ENCODE measurements around the gene FAM83B.
"Not testable (repeated sequence)": the region's sequence is repeated elsewhere in the genome, so short reads cannot be mapped to it uniquely, and the experiment has no call there.

Gene FAM83B

DNA sequence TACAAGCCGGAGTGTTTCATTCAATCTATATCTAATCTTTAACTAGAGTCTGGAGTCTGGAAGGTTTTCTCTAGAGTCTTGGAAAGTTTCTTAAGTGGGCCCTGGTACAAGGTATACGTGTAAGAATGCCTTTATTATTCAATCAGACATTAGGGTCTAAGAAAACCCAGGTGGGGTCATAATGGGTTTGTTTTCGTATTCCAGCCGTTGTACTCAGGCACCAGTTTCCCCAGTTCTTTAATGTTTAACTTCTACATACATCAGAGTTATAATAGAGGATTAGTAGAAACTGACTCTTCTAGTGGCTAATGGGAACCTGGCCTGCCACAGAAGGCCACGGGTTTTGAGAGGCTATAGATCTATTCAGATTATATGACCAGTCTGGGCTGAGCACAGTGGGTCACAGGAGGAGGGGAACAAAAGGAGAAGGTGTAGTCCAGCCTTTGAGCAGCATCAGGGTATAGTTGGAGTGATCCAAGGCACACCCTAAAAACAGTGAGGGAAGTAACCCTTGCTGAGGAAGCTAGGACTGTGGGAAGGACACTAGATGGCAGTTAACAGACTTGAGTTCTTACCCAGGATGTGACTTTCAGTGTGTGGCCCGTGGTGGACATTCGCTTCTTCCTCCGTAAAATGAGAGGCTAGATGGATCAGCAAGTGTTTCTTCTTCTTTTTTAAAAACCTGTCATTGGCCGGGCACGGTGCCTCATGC lies 15.5 kb downstream of the FAM83B start:
- DNase-seq (ENCODE audit: low read depth in 2 of 2) = no peak

- no peak for DNase-seq (ENCODE audit: low read depth in 2 of 2)
These were observed 17.7 kb downstream of the FAM83B start for GRCh38 chr6:54864272-54864671.

DNA sequence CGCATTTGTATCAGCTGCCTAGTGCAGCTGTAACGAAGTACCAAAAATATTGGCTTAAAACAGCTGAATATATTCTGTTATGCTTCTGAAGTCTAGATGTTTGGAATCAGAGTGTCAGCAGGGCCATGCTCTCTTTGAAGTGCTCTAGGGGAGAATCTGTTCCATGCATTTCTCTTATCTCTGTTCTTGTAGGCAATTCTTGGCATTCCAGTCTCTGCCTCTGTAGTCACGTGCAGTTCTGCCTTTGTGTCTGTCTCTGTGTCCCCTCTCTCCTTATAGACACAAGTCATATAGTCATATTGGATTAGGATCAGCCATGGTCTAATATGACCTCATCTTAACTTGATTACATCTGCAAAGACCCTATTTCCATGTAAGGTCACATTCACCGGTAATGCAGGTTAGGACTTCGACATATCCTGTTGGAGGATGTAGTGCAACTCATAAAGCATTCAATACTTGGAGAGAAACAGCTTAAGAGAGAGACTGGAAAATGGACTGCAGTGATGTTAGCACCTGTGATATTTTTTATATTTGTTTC lies 18.6 kb downstream of the FAM83B start:
- DNase-seq (ENCODE audit: low read depth in 2 of 2) = no peak

- no peak for DNase-seq (ENCODE audit: low read depth in 2 of 2)
These were observed 22.0 kb downstream of the FAM83B start for GRCh38 chr6:54868556-54868955.

- DNase-seq (ENCODE audit: low read depth in 2 of 2) = no peak
These were observed 27.0 kb downstream of the FAM83B start for GRCh38 chr6:54873599-54873998.

GRCh38 chr6:54874349-54875048 lies 27.9 kb downstream of the FAM83B start:
- DNase-seq (ENCODE audit: low read depth in 2 of 2) = no peak

DNA sequence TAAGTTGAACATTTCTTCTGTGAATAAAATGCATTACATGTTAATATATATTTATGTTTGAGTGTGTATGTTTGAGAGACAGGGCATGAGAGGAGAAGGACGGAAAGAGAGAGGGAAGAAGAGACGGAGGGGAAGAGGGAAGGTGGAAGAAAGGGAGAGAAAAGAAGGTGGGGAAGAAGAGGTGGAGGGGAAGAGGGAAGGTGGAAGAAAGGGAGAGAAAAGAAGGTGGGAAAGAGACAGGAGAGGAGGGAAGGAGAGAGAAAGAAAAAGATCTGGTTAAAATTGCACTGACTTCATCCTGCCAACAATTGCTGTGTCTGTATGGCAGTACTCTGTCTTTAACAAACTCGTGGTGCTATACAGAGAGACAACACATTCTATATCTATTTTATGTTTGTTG lies 29.0 kb downstream of the FAM83B start:
- no peak for DNase-seq (ENCODE audit: low read depth in 2 of 2)

- no peak for DNase-seq (ENCODE audit: low read depth in 2 of 2)
These were observed 29.8 kb downstream of the FAM83B start for GRCh38 chr6:54876365-54876764.

DNA sequence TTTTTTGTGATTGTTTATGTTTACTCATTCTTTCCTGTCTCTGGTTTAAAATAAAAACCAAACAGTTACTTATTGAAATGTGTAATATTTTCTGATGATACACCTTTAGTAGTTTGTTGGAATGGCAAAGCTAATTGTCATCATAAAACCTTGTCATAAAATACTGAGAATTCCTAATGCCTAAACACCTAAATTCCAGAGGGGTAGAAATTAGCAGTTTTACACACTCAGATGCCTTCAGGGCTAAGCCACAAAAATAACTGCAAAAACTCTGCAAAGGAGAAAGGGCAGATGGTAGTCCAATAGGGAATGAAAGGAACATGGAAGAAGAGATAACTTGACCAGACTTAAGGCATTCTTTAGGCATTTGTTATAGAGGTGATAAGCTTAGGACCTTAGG lies 30.3 kb downstream of the FAM83B start:
- DNase-seq (ENCODE audit: low read depth in 2 of 2) = no peak

DNA sequence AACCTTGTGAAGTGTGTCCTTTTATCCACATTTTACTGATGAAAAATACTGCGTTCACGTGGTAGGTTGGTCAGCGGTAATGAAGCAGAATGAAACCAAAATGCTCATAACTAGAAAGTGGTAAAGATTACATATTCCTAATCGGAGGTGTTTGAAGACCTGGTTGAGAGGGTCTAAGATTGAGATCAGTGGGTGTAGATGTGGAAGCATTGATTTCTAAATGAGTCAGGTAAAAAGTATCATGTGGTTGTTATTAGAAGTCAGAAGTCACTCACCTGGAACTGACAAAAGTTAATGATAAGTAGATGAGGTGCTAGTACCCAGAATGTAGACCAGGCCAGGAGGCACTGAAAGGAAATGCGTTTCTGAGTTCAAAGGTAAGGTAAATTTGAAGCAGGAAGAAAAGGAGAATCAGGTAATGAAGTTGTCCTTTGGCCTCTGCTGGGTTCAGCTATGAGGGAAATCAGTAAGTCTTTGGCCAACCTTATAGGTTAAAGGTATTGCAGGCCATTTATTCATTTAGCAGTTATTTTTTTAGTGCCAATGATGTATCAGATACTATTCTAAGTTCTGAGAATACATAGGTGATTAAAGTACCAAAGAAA lies 31.2 kb downstream of the FAM83B start:
- DNase-seq (ENCODE audit: low read depth in 2 of 2) = no peak

DNA sequence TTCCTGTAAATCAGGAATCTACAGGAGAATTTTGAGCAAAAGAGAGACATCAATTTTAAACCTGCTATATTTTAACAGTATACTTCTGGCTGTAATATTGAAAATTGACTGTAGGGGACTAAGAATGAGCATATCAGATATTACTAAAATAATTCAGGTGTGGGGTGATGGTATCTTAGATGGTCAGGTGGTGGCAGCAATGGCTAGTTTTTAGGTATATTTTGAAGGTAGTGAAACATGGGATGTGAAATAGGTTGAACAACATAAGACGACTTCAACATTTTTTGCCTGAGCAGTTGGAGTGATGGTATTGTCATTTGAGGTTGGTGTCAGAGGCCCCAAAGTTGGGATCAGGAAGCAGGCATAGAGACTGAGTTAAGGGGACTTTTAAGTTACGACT lies 32.1 kb downstream of the FAM83B start:
- DNase-seq (ENCODE audit: low read depth in 2 of 2) = no peak

DNA sequence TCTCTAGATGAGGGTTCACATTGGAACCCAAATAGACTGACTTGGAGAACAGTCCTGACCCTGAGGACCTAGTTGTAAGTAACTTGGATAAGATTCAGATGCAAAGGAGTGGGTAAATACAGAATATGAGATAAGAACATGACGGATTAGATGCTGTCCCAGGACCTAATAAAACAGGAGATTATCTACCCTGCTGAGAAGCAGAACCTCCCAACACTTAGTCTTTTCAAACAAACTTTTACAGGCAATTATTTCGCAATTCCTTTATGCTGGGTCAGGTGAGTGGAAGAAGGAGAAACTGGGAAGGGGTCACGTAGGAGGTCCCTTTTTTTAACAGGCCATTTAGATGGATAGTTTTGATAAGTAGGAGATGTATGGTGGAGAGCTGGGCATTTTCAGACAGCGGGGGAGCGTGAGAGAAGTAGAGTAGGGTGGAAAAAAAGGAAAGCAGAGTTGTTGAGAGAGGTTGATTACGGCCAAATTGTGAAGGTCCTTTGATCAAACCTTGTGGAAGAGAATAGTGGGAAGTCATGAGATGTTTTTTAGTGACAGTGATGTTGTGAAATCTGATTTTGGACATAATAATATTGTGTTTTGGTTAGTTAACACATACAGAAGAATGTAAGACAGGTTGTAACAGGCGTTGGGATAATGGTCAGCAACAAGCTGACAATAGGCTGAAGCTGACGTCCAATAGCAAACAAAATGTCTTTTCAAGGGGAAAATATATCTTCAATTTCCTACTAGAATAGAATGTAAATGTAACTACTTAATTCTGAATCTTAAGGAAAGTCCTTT lies 32.8 kb downstream of the FAM83B start:
- no peak for DNase-seq (ENCODE audit: low read depth in 2 of 2)

DNA sequence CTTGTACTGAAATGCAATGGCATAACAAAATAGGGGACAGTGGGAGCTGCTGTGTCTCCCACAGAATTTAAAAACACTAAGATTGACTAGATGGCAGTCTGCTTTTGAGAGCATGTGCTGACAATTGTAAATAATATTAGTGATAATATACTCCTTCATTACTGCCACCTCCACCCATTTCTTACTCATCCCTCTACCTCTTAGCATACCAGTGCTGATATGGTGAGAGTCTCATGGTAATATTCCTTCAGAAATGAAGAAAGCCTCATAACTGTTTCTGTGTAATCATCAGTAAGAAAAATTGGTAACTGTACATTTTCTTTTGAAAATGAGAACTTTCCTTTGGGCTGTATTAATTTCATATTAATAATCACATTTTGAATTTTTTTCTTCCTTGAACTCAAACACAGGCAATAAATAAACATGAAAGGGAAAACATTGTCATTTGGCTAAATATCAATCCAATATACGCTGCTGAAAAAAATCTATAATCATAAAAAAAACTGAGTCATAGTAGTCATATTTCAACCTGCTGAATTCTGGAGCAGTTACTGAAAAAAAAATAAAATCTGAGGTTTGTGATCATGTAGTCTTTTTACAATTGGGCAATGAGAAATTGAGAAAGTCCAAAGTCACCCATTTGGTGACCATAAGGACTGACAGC lies 34.6 kb downstream of the FAM83B start:
- DNase-seq (ENCODE audit: low read depth in 2 of 2) = no peak

GRCh38 chr6:54881891-54882290 lies 35.3 kb downstream of the FAM83B start:
- not testable (repeated sequence) for DNase-seq (ENCODE audit: low read depth in 2 of 2)

- no peak for DNase-seq (ENCODE audit: low read depth in 2 of 2)
These were observed 40.5 kb downstream of the FAM83B start for GRCh38 chr6:54886932-54887584.

GRCh38 chr6:54891536-54891935 lies 45.0 kb downstream of the FAM83B start:
- DNase-seq (ENCODE audit: low read depth in 2 of 2) = no peak

GRCh38 chr6:54892831-54893230 lies 46.3 kb downstream of the FAM83B start:
- DNase-seq (ENCODE audit: low read depth in 2 of 2) = no peak

- no peak for DNase-seq (ENCODE audit: low read depth in 2 of 2)
These were observed 47.2 kb downstream of the FAM83B start for GRCh38 chr6:54893818-54894217.

- DNase-seq (ENCODE audit: low read depth in 2 of 2) = no peak
These were observed 49.7 kb downstream of the FAM83B start for GRCh38 chr6:54896302-54896701.

- no peak for DNase-seq (ENCODE audit: low read depth in 2 of 2)
These were observed 51.1 kb downstream of the FAM83B start for GRCh38 chr6:54897462-54898189.

Data from stimulated activated CD4-positive, alpha-beta T cell treated with anti-CD3 and anti-CD28 coated beads, Interleukin-15, amount 100 ng/mL, for 48 hours (primary cell).